ENCODE data around the gene OTOA. TPM values are rescaled to one million over a fixed set of nuclear protein-coding genes. Genes with fewer than 3 reads are reported as not detected.

Gene OTOA
- total and polyA plus RNA-seq, 2 of the 13 experiments (the other 11 are each of a cell fraction or from before 2014, with no cell fraction given), result 0.05 to 0.15 TPM

GRCh38 chr16:21647562-21648164 lies 16.1 kb upstream of the OTOA start (continued):
- TF ChIP-seq XBP1 (CRISPR knock-in tag; IDR thresholded peaks at IDR 0.05) (no peak), TOPORS (CRISPR knock-in tag; IDR thresholded peaks at IDR 0.05) (no peak), ZNF224 (CRISPR knock-in tag; IDR thresholded peaks at IDR 0.05) (no peak), ZC3H4 (CRISPR knock-in tag; IDR thresholded peaks at IDR 0.05; ENCODE audit: borderline replicate concordance) (no peak), MYPOP (CRISPR knock-in tag; IDR thresholded peaks at IDR 0.05) (no peak), ZNF274 (CRISPR knock-in tag; IDR thresholded peaks at IDR 0.05) (0 out of 2 replicates have a peak, but pooled peaks have one; percentile 36), FOXK1 (CRISPR knock-in tag; IDR thresholded peaks at IDR 0.05; ENCODE audit: borderline replicate concordance, low read depth) (no peak; the same call in 1 of the 2 replicates), ZNF792 (CRISPR knock-in tag; IDR thresholded peaks at IDR 0.05) (no peak), ZNF350 (CRISPR knock-in tag; IDR thresholded peaks at IDR 0.05; ENCODE audit: borderline replicate concordance, low read depth) (peak; percentile 39; the same call in 1 of the 2 replicates), IRF2 (CRISPR knock-in tag; IDR thresholded peaks at IDR 0.05) (0 out of 2 replicates have a peak, but pooled peaks have one; percentile 10), MIXL1 (CRISPR knock-in tag; IDR thresholded peaks at IDR 0.05) (no peak), TEAD2 (CRISPR knock-in tag; IDR thresholded peaks at IDR 0.05) (no peak), NFKB2 (CRISPR knock-in tag; IDR thresholded peaks at IDR 0.05; ENCODE audit: borderline replicate concordance) (0 out of 2 replicates have a peak, but pooled peaks have one; percentile 32), POGZ (CRISPR knock-in tag; IDR thresholded peaks at IDR 0.05) (peak; percentile 53; the same call in 1 of the 2 replicates), ZKSCAN8 (CRISPR knock-in tag; IDR thresholded peaks at IDR 0.05; ENCODE audit: borderline replicate concordance) (peak; percentile 45; the same call in 1 of the 2 replicates), MAZ (IDR thresholded peaks at IDR 0.05; ENCODE audit: borderline replicate concordance, low read depth, low read length) (no peak), MAZ (CRISPR knock-in tag; IDR thresholded peaks at IDR 0.05; ENCODE audit: low read depth) (no peak), ZSCAN31 (CRISPR knock-in tag; IDR thresholded peaks at IDR 0.05; ENCODE audit: low read depth) (no peak), GABPB1 (CRISPR knock-in tag; IDR thresholded peaks at IDR 0.05) (no peak), HDAC2 (CRISPR knock-in tag; IDR thresholded peaks at IDR 0.05) (0 out of 2 replicates have a peak, but pooled peaks have one; percentile 10), HOXA3 (CRISPR knock-in tag; IDR thresholded peaks at IDR 0.05) (peak; percentile 14; the same call in 1 of the 2 replicates), ZNF780A (CRISPR knock-in tag; IDR thresholded peaks at IDR 0.05) (no peak), ISL2 (CRISPR knock-in tag; IDR thresholded peaks at IDR 0.05) (no peak), ZNF335 (CRISPR knock-in tag; IDR thresholded peaks at IDR 0.05) (no peak), MED1 (CRISPR knock-in tag; IDR thresholded peaks at IDR 0.05) (peak; percentile 21; the same call in 1 of the 2 replicates), EP300 (IDR thresholded peaks at IDR 0.05; ENCODE audit: low read depth in 2 of 2, low read length in 2 of 2) (no peak), EP300 (CRISPR knock-in tag; IDR thresholded peaks at IDR 0.05; ENCODE audit: borderline replicate concordance) (no peak), ZNF253 (CRISPR knock-in tag; IDR thresholded peaks at IDR 0.05; ENCODE audit: borderline replicate concordance) (no peak), NCOA5 (CRISPR knock-in tag; IDR thresholded peaks at IDR 0.05) (no peak)
- TF ChIP-seq, protein P1, sequence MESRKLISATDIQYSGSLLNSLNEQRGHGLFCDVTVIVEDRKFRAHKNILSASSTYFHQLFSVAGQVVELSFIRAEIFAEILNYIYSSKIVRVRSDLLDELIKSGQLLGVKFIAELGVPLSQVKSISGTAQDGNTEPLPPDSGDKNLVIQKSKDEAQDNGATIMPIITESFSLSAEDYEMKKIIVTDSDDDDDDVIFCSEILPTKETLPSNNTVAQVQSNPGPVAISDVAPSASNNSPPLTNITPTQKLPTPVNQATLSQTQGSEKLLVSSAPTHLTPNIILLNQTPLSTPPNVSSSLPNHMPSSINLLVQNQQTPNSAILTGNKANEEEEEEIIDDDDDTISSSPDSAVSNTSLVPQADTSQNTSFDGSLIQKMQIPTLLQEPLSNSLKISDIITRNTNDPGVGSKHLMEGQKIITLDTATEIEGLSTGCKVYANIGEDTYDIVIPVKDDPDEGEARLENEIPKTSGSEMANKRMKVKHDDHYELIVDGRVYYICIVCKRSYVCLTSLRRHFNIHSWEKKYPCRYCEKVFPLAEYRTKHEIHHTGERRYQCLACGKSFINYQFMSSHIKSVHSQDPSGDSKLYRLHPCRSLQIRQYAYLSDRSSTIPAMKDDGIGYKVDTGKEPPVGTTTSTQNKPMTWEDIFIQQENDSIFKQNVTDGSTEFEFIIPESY (CRISPR knock-in tag; IDR thresholded peaks at IDR 0.05), result peak; percentile 76
